SW480 (cell line): ENCODE data around the gene KCNIP4.

Experiments used
- DNase-seq: peaks from one replicate; pipeline ENCODE4 v3.0.0-alpha.2; 2016; ENCODE audit warnings: low spot score

The KCNIP4 gene

DNA sequence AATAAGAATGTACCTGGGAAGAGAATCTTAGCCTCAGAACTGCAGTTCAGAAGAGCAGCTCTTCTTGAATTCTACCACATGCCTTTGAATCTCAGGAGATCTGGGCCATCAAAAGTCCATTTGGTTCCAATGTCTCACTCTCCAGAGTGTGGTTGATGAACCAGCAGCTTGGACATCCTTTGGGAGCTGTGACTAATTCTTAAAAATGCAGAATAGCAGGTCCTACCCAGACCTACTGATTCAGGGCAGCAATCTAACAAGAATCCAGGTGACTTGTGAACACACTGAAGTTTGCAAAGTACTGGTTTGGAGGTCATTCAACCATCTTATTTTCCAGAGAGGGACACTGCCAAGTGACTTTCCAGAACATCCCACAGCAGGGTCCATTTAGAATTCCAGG lies 1003.6 kb downstream of the KCNIP4 start:
- DNase-seq: no peak

DNA sequence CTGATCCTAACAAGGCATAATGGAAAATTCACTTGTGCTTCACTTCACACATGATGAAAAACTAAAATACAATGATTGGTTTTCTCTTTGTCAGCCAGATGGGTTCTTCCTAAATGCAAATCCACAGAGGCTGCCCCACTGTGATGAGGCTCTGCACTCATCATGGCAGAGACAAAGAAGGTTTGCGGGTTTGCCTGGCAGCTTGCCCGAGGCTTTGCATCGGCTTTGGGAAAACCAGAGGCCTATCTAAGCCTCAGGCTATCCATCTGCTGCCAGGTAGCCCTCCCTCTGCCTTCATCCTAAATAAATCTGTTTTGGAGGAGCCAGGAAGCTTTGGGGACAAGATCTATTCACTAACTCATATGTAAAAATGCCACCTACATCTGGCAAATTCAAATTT lies 1004.1 kb downstream of the KCNIP4 start:
- DNase-seq: no peak

DNA sequence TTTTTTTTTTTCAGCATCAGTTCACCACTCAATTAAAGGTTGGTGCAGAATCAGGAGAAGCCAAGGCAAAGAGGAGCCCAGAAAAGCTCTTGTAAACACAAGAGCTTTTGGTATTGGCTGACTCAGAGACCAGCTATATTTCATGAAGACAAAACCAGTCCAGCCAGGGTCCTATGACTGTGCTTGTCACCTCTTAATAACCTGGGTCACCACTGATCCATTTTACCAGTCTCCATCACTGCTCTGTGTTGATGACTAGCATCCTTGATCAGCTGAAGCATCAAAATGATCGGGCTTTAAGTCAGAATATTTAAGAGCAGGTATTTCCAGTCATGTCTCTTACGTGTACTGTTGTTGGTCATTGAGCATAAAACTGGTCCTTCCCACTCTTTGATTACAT lies 1010.4 kb downstream of the KCNIP4 start:
- DNase-seq: no peak

DNA sequence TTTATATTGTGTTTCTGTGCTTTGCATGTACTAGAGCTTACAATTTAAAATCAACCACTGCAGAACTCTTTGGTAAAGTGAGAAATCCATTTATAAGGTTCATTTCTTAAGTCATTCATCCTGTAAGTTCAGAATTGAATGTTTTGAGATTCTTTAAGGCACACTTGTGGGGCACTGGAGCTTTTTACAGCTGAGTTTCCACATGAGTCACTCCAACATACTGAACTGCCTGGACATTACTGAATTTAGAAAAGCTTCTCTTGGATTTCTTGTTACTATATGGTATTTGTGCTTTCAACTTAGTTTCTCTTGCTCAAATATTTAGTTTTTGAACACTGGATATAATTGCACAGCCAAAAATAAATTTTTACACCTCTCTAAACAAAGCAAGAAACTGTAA lies 1022.0 kb downstream of the KCNIP4 start:
- no peak for DNase-seq

DNA sequence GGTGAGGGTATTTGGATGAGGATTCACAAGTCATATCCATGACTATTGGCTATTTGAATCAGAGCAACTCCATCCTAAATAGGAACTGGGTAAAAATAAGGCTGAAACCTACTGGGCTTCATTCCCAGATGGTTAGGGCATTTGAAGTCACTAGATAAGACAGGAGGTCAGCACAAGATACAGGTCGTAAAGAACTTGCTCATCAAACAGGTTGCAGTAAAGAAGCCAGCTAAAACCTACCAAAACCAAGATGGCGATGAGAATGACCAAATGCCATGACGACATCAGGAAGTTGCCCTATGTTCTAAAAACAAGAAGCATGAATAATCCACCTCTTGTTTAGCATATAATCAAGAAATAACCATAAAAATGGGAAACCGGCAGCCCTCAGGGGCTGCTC lies 1023.4 kb downstream of the KCNIP4 start:
- DNase-seq: no peak

DNA sequence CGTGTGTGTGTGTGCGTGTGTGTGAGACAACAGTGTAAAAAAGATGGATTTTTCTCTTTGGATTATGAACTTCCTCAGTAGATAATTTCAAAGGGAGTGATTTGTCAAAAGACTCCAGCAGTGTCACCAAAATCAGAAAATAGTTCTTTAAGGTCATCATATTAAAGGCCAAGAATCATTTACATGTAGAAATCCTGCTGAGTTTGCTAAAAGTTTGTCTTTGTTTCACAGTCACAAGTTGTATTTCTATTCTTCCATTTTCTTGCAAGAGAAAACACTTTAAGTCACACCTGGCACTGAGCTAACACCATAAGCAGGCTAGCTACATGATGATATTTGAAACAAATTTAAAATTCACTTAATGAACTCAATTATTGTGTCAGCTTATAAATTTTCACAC lies 1025.6 kb downstream of the KCNIP4 start:
- no peak for DNase-seq

DNA sequence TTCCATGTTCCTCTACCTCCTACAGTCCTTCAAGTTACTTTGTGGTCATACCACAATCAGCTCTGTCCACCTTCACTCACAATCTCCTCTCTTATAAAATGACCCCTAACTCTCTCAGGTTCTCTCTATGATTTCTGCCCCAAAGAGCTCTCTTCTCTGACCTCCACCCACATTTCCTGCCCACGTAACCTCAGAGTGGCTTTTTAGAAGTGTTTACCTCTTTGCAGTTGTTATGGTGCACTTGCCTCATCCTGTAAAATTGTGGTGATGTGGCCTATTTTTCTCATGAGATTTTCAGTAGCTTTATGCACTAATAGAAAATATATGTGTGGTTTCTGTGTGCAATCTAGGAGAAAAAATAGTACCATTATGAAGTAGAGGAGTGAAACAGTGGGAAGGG lies 1032.5 kb downstream of the KCNIP4 start:
- no peak for DNase-seq

DNA sequence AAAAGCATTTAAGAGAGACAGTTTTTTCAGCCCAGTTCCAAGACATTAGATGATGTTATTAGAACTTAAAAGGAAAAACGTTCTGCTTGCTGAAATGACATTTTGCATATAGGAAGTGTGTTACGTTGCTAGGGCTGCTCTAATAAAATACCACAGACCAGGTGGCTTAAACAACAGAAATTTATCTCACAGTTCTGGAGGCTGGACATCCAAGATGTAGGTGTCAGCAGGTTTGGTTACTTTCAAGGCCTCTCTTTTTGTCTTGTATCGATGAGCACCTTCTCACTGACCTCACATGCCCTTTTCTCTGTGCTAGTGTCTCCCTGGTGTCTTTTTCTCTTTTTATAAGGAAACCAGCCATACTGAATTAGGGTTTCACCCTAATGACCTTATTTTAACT lies 1043.6 kb downstream of the KCNIP4 start:
- DNase-seq: no peak

DNA sequence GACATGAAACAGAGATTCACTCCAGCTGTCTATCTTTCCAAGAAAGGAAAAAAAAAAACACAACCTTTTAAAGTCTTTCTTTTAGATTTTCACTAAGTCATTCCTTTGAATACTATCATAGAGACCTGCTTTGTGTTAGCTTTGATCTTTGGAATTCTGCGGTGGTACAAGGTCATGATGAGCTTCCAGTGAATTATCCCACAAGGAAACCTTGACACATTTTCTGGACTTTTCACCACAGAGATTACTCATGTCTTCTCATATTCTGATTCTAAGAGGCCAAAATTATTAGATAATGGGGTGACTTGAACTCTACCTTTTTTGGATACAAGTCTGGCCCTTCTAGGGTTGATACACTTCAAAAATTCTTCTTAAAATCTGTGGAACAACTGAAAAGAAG lies 1046.7 kb downstream of the KCNIP4 start:
- DNase-seq: no peak

DNA sequence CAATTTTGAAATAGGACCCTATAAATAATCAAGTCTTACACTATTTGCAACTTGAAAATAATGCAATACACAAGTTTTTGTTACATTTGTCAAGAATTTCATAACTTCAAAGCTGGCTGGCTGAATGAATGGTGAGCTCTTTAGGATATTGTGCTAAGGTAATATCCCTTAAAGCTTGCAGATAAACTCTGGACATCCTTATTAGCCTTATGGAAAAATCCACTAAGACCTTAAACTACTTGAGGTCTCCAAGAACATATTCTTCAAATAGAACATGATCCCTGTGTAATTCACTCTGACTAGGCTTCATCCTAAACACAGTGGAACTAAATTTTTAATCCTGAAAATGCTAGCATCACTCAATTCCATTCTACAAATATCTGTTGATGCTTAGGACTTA lies 1049.0 kb downstream of the KCNIP4 start:
- no peak for DNase-seq

DNA sequence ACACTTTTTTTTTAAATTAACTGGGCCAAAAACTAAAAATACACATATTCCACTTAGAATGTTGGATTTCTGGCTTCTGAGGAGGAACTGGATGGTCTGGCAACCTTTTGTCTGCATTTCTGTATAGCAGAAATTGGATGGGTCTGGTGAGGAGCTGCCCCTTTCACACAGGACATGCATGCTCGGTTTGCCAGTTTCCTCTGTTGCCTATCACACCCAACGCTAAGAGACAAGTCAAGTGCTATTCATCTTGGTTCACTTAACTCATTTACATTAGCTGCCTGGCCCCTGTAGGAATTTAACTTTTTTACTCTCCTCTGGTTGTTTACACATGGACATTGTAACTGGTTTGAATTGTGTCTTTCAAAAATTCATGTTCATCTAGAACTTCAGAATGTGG lies 1052.6 kb downstream of the KCNIP4 start:
- no peak for DNase-seq

DNA sequence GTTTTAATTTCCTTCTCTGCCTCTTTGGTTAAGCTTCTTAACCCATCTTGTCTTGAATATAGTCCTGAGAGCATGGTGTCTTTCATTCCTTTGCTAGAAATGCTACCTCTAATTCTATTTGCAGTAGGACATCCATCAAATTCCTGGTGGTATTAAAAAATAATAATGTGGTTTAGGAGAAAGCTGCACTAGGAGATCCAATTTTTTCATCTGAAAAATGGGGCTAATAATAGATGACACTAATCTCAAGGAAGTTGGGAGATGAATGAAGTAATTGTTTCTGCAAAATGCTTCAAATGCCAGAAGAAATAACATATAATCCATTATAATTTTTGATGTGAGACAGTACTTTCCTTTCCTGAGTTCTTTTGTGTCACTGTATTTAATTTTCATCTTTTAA lies 1053.4 kb downstream of the KCNIP4 start:
- no peak for DNase-seq

DNA sequence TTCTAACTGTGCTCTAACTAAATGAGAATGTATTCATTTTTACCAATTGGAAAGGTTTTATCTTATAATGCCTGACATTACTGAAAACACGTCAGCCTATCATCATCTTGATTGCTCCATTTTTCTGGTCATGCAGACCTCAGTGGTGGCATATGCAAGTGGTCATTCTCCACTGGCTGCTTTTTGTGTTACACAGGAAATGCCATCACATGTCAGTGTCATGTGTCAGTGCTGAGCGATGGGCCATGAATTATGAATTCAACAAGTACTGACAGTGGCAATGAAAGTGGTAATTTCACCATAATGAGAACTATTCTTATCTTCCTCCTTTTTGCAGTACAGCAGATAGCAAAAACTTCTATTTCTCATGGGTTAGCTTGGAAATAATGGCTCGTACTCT lies 1057.8 kb downstream of the KCNIP4 start:
- DNase-seq: no peak

DNA sequence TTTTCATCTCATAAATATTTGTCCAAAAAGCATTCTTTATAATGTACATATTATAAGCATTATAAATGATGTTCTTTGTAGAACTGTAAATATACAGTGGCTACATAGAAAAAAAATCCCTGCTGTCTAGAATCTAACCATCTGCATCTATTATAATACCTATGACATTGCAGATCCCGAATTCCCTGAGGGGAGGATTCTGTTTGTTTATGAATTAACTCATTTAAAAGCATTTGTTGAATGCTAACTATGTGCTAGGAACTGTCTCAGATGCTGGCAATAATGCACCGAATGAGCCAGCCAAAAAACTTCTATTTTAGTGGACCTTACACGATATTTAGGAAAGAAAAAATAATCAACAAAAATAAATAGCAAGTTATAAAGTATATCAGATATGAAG lies 1058.7 kb downstream of the KCNIP4 start:
- DNase-seq: no peak

DNA sequence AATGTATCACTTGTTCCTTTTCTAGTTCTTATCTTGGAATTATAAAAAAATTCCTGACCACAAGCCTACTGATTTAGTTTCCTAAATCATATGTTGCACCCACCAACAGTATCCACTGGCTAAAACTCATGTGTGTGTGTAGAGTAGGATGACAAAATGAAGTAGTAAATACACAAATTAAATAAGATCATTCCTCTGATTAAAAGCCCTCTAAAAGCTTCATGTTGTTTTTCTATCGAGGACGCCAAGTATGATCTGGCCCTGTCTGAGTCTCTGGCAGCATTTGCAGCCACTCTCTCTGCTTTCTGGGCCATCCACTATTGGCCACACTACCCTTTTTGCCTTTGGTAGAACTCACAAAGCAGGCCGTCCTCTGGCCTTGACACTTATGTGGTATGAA lies 1064.9 kb downstream of the KCNIP4 start:
- DNase-seq: no peak

DNA sequence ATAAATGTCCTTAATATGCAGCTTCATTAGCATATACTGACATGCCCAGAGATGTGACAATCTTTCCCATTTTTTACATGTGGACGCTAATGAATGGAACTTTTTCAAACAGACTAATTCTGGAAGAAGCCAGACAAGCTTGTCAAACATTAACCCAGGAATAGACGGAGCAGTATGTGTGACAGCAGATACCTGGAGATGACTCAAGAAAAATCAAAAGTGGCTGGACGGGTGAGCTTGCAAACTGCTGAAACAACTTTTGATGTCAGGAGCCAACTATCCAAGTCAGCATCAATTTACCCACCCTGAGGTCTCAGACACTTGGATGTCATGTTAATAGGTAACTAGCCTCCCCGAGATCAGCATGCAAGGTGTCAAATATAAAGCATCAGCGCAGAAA lies 1065.3 kb downstream of the KCNIP4 start:
- no peak for DNase-seq

DNA sequence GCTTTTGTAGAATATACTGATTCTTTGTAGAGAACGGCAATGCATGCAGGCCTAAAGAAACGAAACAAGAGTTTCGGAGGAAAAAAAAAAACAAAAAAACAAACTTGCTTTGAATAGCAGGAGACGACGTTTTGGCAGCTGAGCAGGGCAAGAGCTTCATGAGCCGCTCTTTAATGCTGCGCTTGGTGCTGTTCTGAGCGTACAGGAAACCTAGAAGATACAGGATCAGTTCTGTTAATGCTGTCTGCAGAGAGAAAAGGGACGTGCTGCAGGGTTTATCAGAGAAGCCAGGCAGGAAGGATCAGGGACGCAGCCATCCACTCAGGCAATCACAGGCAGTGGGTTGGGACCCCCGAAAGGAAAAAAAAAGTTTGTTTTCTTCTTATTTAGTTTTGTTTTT lies 1066.1 kb downstream of the KCNIP4 start:
- no peak for DNase-seq

DNA sequence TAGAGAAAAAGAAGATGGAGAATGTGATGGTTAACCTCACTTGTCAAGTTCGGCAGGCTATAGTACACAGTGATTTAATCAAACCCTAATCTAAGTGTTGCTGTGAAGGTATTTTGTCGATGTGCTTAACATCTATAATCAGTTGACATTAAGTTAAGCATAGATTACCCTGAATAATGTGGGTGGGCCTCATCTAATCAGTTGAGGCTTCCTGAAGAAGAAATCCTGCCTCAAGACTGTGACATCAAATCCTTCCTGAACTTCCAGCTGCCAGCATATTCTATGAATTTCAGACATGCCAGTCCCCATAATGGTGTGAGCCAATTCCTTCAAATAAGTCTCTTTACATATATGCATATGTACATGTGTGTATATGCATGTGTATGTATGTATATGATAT lies 1066.9 kb downstream of the KCNIP4 start:
- DNase-seq: no peak

DNA sequence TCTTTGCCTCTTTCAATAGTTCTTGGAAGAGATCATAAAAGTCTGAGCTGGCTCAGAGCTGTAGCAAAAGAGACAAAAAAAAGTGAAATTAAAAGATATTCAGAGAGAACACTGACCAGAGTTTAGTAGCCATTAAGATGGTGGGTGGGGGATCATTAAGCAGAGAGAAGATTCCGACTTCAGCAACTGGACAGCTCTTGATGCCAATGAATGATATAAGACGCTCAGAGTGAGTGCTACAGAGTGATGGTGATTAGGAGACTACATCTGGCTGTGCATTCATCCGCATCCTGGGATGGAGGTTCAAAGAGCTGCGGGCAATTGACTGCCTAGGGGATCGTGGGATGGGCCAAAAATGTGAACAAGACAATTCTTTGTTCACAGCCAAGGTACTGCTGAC lies 1069.8 kb downstream of the KCNIP4 start:
- DNase-seq: no peak

DNA sequence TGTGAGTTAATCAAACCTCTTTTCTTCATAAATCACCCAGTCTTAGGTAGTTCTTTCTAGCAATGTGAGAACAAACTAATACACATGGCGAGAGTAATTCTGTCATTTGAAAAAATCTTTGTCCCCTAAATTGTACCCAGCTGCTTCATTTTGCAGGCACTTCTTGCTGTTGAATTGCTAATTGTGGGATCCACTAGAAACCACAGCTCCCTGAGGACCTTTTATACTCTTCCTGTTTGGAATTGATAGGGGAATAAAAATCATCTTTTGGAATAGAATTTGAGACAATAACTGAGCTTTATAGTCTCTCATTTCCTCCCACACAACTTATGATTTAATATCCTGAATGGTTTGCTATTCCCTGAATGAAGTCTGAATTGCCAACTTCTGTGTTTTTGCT lies 1078.1 kb downstream of the KCNIP4 start:
- no peak for DNase-seq

DNA sequence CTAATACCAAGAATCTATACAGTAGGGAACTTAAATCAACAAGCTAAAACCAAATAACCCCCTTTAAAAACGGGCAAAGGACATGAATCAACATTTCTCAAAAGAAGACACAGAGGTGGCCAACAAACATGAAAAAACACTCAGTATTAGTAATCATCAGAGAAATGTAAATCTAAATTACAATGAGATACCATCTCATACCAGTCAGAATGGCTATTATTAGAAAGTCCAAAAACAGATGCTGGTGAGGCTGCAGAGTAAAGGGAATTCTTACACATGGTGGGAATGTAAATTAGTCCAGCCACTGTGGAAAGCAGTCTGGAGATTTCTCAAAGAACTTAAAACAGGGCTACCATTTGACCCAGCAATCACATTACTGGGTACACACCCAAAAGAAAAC lies 1080.5 kb downstream of the KCNIP4 start:
- DNase-seq: no peak

DNA sequence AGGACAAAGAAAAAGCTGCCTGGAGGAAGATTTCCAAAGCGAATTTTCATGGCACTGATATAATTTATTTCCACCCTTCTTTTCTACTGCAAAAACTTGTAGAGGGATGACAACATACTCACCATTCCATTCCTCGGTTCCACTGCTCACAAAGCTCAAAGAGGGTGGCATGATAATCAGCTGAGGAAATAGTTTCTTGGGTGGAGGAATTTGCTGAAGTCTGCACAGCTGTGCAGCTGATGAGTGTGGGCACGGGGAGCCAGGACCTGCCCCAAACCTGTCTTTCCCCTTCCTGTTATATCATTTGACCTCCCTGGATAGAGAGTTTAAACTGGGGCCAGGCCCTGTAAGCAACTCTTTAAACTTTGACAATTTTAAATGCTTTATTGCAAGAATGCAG lies 1087.7 kb downstream of the KCNIP4 start:
- no peak for DNase-seq

DNA sequence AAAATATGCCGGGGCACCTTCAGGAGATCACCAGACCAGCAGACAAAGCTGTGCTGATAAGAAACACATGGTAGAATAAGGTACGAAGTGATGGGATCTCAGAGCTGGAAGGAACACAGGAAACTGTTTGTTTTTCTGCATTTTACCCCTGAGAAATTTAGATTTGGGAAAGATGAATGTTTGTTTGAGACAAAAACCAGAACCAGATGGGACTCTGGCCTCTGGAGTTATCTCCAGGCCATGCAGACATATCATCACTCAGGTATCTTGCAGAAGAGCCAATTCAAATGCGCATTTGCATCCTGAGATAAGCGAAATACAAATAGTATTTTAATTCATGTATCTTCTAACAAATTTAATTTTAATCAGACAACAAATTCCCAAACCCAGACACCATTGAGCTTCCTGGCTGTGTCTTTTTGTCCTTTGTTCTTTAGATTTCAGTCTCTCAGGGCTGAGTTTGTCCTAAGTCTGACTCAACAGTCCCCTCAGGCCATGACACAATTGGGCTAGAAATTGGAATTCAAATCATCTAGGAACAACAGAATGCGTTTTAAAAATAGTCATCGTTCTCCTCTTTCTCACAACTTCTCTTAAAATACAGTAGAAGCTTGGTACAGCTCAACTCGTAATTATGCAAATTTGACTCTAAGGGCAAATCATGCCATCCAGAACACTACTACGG lies 1089.3 kb downstream of the KCNIP4 start:
- DNase-seq: no peak

DNA sequence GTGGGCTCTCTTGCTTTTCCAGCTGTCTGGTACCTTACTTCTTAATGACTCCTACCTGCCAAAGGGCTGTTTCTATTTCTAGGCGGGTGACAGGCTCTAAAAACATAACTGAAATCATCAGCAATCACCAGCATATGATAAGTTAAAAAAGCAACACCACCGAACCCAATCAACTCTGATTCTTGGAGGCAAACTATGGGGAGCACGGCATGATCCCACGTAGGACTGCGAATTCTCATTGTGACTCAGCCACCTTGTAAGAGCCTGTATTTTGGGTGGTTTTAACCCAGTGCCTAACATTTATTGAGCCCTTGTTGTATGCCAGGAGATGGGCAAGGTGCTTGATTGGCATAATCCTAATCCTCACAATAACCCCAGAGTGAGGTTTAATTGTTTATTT lies 1091.5 kb downstream of the KCNIP4 start:
- DNase-seq: no peak
